ENCODE measurements around the gene C19orf44.

Gene C19orf44

GRCh38 chr19:16518061-16518460 lies 21.9 kb downstream of the C19orf44 start:
- DNase-seq (ENCODE audit: low read depth) = no peak

- DNase-seq (ENCODE audit: low read depth) = no peak
Observed at GRCh38 chr19:16518483-16519229, 22.5 kb downstream of the C19orf44 start.

GRCh38 chr19:16519230-16519687 lies 23.1 kb downstream of the C19orf44 start:
- DNase-seq (ENCODE audit: low read depth) = no peak

- no peak for DNase-seq (ENCODE audit: low read depth)
Observed at GRCh38 chr19:16520074-16520973, 24.1 kb downstream of the C19orf44 start.

- no peak for DNase-seq (ENCODE audit: low read depth)
Observed at GRCh38 chr19:16520986-16521624, 24.9 kb downstream of the C19orf44 start.

- DNase-seq (ENCODE audit: low read depth) = no peak
Observed at GRCh38 chr19:16521715-16522289, 25.6 kb downstream of the C19orf44 start.

- no peak for DNase-seq (ENCODE audit: low read depth)
Observed at GRCh38 chr19:16522559-16523377, 26.6 kb downstream of the C19orf44 start.

GRCh38 chr19:16524991-16525734 lies 29.0 kb downstream of the C19orf44 start:
- DNase-seq (ENCODE audit: low read depth) = no peak

GRCh38 chr19:16525751-16526481 lies 29.7 kb downstream of the C19orf44 start:
- no peak for DNase-seq (ENCODE audit: low read depth)

GRCh38 chr19:16527334-16527935 lies 31.2 kb downstream of the C19orf44 start:
- DNase-seq (ENCODE audit: low read depth) = no peak

- no peak for DNase-seq (ENCODE audit: low read depth)
Observed at GRCh38 chr19:16527971-16528521, 31.9 kb downstream of the C19orf44 start.

- DNase-seq (ENCODE audit: low read depth) = no peak
Observed at GRCh38 chr19:16529466-16530144, 33.4 kb downstream of the C19orf44 start.

- DNase-seq (ENCODE audit: low read depth) = no peak
Observed at GRCh38 chr19:16530540-16531379, 34.6 kb downstream of the C19orf44 start.

- DNase-seq (ENCODE audit: low read depth) = no peak
Observed at GRCh38 chr19:16531380-16531669, 35.1 kb downstream of the C19orf44 start.

GRCh38 chr19:16532440-16533234 lies 36.4 kb downstream of the C19orf44 start:
- DNase-seq (ENCODE audit: low read depth) = no peak

GRCh38 chr19:16535381-16535780 lies 39.2 kb downstream of the C19orf44 start:
- DNase-seq (ENCODE audit: low read depth) = no peak

- no peak for DNase-seq (ENCODE audit: low read depth)
Observed at GRCh38 chr19:16536130-16536529, 39.9 kb downstream of the C19orf44 start.

Data from GM04503 (cell line).